NCI-H187 treated with DMSO at 0.1 percent for 48 hours (cell line): ENCODE results near the gene GLIS2.
"Not testable (repeated sequence)": the region's sequence is repeated elsewhere in the genome, so short reads cannot be mapped to it uniquely, and the experiment has no call there.

Source experiments
- DNase-seq: peaks from one replicate; lab custom pipeline; 2025; lab: John Stamatoyannopoulos, UW

GLIS2 gene

DNA sequence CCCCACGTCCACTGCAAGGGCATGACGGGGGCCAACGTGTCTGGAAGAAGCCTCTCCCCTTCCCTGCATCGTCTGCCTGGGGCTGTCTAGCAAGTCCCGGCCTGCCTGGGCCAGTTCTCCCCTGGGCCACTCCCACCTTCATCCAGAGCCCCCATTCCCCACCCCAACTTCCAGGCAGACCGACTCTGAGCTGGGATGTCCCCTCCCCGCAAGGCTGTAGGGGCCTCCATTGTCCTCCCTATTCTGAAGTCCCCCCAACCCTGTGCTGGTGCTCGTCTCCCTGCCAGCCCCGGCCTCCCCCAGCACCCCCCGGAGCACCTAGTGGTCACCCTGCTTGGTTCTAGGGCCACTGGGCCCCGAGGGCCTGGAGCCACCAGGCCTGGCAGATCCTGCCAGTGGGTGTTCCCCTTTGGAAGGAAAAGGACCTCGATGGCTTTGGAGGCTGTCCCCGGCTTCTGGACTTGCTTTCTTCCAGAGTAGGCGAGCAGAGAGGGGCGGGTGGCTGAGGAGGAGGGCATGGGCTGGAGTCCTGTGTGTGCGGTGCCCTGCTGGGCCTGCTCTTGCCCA, 4.8 kb downstream of the GLIS2 start:
- DNase-seq: no peak

DNA sequence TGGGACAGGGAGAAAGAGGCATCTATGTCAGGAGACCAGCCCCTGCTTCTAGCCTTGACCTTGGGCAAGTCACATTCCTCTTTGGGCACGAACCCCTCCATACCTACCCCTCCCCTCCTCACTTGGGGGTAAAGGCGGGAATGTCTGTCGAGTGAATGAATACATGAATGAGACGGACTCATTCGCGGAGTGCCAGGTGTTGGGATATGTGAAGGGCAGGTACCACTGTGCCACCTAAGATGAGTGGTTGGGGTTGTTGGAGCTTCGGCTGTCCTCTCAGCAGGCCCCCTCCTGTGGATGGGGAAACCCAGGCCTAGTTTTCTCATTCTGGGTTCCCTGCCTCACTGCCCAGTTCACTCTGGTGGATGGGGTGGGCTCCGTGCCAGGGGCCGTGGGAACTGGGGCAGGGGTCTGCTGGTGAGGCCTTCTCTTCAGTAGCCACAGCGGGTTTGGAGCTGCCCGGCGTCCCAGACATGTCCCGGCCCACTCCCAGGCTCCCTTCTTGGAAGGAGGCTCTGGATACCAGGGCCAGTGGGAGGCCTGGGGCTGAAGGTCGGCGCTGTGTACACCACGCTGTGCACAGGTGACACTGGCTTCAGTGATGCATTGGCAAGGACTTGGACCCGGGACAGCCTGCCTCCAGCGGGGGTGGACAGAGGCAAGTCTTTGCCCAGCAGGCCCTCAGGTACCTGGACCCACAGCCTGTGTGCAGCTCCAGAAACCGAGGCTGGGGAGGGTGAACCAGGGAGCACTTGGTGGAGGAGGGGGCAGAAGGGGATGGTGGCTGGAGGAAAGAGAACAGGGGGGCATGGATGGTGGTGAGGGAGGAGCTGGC, 5.6 kb downstream of the GLIS2 start:
- DNase-seq: no peak

DNA sequence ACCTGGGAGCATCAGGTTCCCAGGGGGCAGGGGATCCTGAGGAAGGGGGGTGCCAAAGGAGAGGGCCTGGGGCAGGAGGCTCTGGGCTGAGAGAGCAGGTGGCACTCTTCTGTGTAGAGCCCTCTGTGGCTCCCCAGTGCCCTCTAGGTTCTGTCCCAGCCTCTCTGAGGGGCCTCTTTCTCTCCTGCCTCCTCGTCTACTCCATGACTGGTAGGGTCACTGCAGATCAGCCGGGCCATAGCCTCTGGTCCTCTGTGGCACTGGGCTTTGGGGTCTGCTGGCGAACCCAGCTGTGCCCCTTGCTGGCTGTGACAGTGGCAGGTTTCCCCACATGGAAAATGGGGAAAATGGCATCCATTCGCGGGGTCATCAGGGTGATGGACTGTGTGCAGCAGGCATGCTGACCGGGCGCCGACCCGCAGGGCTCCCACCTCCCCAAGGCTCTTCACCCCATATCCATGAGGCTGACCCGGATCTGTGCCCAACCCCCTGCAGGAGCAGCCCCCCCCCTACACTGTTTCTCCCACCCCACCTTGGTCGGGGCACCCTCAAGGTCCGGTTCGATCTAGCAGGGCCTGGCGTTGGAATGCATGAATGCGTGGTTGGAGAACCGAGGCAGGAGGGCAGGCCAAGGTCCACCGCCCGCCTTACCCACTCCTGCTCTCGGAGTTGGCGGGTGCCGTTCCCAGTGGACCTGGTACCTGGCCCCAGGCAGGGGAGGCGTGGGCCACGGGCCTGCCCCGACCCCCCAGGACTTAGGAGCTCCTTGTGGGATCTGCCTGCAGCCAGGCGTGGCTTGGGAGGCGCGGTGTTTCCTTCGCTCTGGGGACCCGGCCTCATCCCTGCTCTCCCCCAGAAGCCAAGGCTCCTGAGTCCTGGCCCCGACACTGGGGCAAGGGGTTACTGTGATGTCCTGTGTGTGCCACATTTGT, 6.5 kb downstream of the GLIS2 start:
- no peak for DNase-seq

DNA sequence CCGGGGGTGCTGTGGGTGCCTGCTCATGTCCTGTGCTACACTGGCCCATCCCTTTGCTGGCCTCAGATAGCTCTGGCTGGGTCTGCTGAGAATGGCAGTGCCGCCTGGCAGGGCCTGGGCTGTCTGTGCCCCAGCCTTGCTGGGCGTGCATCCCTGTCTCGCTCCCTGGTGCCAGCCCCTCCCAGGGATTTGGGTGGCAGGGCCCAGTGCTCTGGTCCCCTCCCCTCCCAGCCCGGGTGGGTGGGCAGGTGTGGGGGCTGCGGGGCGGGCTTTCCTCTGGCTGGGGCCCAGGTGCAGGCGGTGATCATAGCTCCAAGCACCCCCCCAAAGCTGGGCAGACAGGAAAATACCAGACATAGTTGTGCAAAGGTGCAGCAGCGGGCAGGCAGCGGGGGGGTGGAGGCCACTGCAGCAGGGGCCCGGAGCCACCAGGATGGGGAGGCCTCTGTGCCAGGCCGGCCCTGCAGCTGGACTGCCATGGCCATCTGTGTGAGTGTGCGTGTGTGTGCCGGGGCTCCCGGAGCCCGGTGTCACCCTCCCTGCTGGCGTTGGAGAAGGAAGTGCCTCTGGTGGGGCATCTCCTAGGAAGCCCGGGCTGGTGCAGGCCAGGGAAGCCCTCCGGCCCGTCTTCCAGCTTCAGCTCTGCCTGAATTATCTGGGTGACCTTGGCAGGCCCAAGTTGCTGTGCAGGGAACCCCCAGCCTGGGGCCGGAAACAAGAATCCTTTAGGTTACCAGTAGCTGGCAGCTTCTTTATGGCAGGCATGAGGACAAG, 7.4 kb downstream of the GLIS2 start:
- DNase-seq: no peak

DNA sequence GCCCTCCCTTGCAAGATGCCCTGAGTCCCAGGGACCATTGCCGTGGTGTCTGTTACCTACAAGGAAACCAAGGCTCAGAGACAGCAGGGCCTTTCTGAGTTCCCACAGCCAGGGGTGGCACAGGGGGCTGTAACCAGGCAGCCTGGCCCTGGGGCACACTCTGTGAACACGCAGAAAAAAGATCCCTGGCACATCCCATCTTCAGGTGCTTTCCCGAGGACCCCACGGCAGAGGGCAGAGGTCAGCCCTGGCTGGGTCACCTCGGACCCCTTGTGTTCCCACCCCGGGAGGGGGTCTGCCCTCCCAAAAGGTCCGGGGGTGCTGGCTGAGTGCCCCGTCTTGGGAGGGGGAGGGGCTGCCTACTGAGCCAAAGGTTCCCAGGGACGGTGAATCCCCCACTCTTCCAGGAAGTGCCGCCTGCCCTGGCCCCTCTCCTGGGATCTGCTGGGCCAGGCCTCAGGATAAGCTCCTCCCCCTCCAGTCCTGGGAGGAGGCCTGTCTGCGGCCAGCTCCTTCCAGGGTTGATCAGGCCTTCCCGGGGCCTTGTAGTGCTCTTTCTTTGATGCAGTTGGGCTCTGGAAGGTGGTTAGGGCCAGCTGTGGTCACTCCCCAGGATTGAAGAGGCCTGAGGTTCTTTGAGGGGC, 8.1 kb downstream of the GLIS2 start:
- DNase-seq: no peak

DNA sequence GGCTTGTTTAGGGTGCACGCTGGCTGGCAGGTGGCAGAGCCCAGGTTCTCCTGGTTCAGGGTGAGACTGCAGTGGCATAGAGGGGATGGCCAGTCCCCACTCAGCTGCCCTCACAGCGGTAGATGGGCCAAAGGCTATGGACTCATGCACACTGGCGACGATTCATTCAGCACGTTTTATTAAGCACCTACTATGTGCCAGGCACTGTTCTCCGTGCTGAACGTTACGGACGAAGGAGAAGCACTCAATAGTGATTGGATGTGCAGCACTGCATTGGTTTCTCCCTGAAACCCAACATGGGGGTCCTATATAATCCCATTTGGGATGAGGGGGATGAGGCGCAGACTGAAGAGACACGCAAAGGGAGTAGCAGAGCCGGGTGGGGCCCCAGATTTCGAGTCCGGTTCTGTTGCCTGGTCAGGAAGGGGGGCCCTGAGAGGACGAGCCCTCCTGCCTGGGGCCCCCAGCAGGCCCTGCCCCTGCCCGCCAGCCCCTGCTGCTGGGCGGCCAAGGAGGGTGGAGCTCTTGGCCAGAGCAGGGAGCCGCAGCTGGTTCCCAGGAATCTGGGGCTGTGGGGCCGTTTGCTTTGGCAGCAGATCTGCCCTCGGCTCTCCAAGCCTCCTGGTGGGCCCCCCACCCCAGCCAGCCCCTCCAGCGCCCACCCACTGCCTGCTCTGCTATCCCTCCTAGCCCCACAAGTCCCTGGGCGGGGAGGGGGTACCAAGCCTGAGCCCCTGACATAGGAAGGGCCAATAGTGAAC, 8.8 kb downstream of the GLIS2 start:
- DNase-seq: no peak

DNA sequence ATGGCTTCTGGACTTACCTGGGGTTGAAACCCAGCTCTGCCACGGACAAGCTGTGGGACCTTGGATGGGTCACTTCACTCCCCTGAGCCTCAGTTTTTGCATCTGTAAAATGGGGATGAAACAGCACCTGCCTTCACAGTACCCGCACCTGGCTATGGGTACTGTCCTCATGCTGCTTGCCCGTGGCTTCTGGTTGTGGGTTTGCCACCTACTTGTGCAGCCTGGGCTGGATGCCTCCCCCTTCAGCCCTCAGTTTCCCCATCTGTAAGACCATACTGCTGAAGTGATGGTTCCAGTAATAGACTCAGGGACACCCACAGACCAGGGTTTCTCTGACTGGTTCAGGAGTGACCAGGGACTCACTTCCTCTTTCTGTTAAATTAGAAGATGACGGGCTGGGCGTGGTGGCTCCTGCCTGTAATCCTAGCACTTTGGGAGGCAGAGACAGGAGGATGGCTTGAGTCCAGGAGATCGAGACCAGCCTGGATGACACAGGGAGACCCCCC, 9.4 kb downstream of the GLIS2 start:
- DNase-seq: no peak

DNA sequence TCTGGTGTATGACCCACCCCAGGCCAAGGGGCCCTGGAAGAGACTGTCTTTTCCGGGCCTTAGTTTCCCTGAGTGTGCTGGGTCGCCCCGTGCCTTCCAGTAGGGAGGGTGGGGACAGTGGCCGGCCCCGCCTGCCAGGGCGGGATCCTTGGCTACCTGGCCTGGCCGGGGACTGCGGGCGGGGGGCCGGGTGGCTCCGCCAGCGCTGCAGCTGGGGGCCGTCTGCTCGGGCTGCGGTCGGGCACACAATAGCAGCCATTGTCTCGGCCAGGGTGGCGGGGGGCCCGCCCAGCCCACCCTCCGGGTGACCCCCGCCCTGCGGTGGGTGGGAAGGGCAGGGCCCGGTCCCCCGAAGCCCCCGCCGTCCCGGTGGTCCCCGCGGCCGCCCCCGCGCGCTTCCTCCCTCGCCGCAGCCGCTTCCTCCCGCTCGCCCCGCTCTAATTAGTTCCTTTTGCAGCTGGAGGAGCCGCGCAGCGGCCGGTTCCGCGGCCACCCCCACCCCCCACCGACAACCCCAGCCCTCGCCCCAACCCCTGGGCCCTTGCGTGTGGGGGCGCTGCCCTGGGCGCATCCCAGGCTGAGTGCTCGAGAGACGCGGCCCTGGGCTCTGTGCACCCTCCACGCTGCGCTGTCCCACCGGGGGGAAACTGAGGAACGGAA, 11.6 kb downstream of the GLIS2 start:
- DNase-seq: no peak

DNA sequence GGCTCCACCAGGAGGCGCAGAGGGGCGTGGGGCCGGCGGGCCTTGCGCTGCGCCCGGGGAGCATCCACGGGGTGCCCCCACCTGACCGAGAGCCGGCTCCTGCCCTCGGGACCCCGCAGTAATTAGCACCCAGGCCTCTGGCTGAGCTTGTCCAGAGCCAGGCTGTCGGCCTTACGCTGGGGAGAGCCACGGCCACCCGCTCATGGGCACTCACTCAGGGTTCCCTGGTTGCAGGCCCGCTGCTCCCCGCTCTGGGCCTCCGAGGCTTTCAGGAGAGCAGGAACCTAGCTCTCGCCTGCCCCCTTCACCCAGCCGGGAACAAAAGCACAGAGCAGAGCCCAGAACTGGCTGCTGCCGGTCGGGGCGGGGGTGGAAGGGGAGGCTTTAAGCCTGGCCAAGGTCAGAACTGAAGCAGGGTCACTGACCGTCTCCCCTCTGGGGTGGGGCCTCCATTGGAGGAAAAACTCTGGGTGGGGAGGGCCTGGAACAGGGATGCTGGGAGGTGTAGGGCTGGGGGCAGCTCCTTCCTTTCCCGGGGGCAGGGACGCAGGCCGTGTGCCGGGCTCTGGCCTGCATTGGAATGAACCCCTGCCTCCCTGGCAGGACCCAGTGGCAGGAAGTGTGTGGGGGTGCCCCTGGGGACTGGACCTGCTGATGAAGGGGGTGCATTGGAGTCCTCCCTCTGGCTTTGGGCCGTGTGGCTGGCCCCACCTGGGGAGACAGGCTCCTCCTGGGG, 12.3 kb downstream of the GLIS2 start:
- no peak for DNase-seq

DNA sequence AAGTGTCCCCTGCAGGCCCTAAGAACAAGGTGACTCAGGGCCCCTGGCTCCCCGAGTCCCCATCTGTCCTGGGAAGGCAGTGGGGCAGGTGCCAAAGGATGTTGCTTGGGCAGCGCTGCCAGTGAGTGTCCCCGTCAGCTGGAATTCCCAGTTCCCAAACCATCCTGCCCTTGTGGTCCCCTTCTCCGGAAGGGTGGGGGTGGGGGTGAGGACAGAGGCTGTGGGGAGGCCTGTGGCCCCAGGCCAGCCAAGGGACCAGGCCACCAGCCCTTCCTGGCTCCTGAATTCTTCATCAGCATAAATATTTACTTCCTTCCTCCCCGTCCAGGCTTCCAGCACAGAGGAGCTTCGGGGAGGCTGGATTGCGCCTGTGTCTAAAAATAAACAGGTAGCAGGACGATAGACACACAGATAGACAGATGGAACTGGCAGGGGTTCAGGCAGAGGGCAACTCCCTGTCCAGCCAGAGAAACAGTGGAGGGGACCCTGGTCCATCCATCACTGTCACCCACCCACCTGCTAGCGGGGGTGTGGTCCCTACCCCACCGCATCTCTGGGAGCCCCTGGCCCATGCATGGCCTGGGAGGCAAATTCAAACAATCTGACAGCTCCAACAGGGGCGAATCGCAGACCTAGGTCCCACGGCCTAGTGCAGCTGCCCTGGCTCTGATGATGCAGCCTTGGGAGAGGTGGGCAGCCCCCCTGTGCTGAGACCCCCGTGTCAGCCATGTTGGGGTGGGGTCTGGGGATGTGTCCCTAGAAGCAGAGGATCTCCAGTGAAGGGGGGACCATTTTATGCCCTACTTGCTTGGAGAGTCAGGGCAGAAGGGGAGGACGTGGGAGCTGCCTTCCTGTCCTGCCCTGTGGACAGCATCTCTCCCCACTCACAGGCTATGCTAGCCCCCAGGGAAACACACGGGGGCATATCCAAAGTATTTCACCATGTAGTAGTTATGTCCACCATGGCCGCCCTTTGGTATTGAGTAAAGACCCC, 13.2 kb downstream of the GLIS2 start:
- no peak for DNase-seq

DNA sequence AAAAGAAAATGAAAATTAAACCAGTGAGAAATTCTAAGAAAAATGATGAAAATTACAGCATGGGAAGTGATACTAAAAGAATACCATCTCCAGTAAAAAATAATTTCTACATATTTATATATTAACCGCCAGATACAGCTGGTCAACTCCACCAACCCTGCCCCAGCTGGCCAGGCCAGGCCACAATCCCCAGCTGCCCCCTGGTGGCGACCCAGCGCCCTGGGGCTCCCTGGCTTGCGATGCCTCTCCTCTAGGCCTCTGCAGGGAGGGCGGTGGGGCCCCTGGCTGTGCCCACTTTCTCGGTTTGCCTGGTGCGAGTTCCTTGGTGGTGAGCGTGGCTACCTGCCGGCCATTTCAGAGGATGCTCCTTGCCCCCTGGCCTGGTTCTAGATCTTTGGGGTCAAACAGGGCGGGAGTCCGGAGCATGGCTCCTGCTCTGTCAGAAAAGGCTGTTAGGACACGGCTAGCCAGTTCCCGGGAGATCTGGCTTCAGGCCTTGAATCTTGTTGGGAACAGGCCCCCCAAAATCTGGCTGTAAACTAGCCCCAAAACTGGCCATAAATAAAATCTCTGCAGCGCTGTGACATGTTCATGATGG, 14.5 kb downstream of the GLIS2 start:
- DNase-seq: no peak

DNA sequence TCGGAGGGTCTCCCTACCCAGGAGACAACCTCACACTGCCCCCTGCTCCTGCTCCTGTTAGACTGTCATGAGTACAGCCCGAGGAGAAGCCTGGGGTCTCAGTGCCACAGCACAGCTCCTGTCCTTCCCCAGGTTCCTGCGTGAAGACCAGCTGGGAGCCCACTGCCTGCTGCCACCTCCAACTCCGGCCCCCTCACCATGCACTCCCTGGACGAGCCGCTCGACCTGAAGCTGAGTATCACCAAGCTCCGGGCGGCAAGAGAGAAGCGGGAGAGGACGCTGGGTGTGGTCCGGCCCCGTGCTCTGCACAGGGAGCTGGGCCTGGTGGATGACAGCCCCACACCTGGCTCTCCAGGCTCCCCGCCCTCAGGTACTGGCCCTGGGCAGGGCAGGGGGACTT, 16.2 kb downstream of the GLIS2 start:
- no peak for DNase-seq

DNA sequence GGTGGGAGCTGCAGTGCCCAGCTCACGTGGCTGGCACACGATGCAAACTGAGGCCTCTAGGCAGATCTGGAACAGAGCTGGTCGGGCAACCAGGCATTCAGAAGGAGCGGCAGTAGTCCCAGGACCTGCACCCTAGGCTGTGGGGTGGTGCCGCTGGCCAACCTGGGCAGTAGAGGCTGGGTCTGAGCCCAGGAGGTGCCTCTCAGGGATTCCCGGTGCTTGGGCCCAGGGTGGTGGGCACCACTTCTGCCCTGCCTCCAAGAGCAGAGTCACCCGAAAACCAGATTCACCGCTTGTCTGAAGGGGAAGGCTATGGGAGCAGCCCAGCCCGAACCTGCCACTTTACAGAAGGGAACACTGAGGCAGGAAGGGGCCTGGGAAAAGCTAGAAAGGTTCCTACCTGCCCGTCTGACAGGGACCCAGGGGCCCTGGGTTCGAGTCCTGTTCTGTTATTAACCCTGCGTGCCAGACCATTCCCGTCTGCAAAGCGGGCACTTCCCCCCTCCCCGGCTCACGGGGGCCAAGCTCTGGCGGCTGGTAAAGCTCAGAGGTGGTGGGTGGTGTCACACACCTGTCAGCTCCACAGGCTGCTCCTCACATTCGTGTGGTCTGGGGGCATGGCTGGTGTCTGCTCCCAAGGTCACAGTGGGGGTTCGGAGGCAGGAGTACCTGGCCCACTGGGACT, 16.9 kb downstream of the GLIS2 start:
- no peak for DNase-seq

DNA sequence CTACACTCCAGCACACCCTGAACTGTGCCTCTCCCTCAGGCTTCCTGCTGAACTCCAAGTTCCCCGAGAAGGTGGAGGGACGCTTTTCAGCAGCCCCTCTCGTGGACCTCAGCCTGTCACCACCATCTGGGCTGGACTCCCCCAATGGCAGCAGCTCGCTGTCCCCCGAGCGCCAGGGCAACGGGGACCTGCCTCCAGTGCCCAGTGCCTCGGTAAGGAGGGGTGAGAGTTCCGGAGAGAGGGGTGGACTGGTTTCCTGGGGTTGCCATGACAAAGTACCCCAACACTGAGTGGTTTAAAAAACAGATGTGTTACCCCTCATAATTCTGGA, 17.4 kb downstream of the GLIS2 start:
- DNase-seq: no peak

DNA sequence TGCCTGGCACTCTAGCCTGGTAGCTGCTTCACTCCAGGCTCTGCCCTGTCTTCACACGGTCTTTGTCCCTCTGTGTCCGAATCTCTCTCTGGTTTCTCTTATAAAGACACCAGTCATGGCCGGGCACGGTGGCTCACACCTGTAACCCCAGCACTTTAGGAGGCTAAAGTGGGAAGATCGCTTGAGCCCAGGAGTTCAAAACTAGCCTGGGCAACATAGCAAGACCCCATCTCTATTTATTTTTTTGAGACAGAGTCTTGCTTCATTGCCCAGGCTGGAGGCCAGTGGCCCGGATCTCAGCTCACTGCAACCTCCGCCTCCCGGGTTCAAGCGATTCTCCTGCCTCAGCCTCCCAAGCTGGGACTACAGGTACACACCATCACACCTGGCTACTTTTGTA, 17.8 kb downstream of the GLIS2 start:
- DNase-seq: not testable (repeated sequence)

DNA sequence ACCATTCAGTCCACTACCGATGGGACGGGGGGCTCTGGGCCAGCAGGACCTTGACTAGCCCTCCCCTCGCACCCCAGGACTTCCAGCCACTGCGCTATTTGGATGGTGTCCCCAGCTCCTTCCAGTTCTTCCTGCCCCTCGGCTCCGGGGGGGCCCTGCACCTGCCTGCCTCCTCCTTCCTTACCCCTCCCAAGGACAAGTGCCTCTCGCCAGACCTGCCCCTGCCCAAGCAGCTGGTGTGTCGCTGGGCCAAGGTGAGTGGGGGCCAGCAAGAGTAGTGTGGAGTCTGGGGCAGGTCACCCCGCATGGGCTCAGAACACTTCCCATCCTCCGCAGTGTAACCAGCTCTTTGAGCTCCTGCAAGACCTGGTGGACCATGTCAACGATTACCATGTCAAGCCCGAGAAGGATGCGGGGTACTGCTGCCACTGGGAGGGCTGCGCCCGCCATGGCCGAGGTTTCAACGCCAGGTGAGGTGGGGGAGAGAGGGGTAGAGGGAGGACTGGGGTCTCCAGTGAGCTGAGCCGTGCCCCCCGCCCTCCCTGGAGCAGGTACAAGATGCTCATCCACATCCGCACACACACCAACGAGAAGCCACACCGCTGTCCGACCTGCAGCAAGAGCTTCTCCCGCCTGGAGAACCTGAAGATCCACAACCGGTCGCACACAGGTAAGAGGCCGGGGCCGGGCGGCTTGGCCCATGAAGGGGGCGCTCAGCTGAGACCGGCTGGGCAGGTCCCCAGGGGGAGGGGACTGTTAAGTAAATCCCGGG, 19.0 kb downstream of the GLIS2 start:
- DNase-seq: no peak
